Esophagus mucosa (tissue), 1 donor: Measurements from ENCODE around the gene STRADB. TPM values are rescaled to one million over a fixed set of nuclear protein-coding genes. Genes with fewer than 3 reads are reported as not detected.
A peak's percentile ranks its signal among the peaks of the same experiment; 100 is the strongest.
"Not testable (repeated sequence)": the region's sequence is repeated elsewhere in the genome, so short reads cannot be mapped to it uniquely, and the experiment has no call there.

Source experiments
- ATAC-seq: fragments of 200-7000 bp; cut with Tn5 transposase; one replicate; pipeline ENCODE4 v1.9.1; 2020
- total RNA-seq: library from RNA; stranded (reverse); gene quantifications from one replicate; pipeline ENCODE4 v1.2.4, GENCODE V29; 2023
- donor health status: DM: yes; HTN: yes; CAD: no.

STRADB gene
- 12.9 TPM for total RNA-seq

GRCh38 chr2:201451292-201452057 is at the start of gene STRADB, which contains the start of gene TRAK2:
Gene STRADB, plus strand, starts transcription at chr2:201451740. Its CDS starts 3,101 bp downstream, at chr2:201454841.
Gene TRAK2, minus strand, starts transcription at chr2:201451458. Its CDS starts 30,951 bp downstream, at chr2:201420507.
- peak; percentile 97 for ATAC-seq

- ATAC-seq = no peak
Observed at GRCh38 chr2:201401815-201402214, 49.7 kb upstream of the STRADB start.

DNA sequence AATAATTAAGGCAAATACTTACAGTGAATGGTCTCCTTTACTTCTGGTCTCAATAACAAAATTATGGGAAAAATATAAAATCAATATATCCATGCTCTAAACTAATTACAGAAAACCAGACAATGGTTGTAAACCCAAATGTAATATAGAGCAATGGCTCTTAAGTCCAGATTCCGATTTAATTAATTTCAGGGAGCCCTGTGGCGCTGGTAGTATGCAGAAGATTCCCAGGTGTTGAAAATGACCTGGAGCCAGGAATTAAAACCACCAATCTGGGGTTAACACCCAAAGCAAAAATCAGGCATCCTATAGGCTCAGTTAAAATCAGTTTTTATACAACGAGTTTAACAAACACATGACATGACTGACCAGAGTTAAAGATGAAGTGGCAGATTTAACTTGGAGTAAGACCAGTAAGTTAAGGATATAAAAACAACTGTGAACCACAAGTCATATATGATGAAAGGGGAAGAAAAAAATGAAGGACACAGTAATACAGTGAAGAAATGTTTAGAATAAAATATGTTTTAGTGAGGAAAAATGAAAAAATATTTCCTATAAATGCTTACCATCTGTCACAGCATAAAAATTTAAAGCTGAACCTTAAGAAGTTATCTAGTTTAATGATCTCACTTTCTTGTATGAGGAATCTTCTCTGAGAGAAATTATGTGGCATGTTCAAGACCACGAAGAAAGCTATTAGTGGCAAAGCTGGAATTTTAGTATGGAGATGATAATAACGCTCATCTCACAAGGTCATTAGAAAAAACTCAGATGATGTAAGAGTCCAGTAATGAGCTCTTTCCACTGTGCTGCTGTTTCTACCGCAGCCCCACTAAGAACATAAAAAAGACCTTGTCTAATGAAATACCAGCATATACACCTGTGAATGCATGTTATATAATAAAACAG is 48.6 kb upstream of the STRADB start:
- no peak for ATAC-seq

DNA sequence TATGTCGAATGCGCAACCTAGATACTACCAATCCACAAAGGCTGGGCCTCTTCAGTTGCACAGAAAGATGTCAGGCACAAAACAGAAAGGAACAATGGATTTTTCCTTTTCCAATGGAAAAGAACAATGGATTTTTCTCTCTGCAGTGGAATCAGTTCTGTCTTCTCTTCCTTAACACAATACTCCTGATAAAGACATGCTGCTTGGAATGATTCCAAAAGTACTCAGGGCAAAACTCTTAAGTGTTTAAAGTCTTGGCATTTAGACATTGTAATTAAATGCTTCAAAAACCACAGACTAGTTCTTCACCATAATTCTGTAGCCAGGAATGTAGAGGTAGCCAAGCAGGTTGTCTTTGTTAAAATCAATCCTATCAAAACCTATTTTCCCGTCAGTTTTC is 47.7 kb upstream of the STRADB start:
- peak; percentile 48 for ATAC-seq

DNA sequence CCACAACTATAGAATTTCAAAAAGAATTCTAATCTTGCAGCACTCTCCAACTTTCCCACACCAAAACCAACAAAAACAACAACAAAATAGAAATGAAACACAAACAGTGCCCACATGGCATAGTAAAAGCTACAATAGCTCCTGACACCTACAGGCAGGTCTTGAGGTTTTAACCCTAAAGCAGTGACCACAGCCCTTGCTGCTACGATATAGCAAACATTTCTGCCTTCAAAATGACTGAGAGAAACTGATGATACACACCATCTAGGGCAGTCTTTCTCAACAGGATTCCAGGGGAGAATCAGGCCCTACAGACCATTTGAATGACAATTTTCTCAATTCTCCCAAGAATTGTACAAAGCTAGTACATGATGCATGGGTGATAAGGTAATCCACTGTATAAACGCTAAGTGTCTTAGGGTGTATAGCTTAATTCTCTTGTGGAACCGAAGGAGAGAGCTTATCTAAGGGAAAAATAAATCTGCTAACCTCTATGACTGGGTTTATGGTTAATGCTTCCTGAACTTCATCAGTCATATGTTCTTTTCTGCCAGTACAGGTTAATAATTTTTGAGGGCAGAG is 46.8 kb upstream of the STRADB start:
- no peak for ATAC-seq

GRCh38 chr2:201406077-201406662 is 45.4 kb upstream of the STRADB start:
- no peak for ATAC-seq

DNA sequence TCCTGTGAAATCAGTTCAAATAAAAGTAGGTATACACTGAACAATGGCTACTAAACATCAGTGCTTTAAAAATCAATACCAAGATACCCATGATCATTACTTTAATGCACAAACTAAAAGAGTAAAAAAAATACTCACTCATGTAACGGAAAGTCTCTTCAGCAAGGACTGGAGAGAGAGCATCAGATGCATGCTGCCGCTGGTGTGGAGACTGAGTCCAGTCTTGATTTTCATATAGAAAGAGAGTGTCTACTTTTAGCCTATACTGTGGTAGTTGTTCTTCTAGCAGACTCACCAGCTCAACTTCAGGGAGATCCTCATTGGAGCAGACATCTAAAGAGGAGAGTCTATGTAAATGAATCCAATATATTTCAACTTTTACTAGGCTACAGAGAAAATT is 44.3 kb upstream of the STRADB start:
- ATAC-seq = no peak

DNA sequence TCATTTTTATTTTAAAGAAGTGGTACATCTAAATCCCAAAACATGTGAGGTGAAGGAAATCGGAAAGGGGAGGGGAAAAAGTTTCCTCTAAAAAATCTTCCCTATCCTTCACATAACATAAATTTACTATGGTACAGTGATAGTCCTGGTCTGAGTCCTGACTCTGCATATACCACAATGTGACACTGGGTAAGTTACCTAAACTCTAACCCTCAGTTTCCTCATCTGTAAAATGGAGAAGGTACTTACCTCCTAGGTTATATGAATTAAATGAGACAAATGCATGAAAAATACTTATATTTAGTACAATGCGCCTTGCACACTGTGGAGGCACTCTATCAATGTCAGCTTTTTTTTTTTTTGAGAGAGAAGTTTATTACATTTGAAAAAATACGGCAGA is 42.6 kb upstream of the STRADB start:
- no peak for ATAC-seq

DNA sequence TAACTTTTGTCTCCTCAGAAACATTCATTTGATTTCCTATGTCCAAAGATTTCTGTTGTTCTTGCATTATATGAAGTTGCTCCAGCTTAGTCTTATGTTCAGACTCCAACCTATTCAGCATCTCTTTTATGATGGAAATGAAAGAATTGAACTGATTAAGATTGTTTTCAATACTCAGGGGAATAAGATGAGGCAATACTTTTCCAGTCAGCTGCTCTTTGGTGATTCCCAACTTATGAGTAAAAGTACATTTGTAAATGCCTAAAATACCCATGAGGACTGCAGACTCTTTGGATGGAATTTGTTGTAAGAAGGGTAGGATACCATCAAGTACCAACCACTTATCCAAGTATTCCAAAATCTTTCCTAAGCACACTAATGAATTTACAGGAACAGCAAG is 40.1 kb upstream of the STRADB start:
- no peak for ATAC-seq

DNA sequence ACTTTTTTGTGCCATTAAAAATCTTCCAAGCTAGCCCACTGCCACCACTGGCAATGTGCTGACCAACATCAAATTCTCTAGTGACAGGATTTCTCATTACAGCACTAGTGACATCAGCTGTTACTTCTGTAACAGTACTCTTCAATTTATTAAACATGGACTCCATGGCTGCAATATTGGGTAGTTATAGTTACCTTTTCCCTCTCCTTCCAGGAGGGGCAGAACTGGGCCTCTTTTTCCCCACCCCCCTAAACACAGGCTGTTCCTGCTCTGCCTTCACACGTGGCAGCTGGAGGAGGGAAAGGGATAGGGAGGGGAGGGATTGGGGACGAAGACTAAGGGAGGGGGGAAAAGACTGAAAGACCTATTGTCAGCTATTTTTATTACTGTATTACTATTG is 38.4 kb upstream of the STRADB start:
- no peak for ATAC-seq

DNA sequence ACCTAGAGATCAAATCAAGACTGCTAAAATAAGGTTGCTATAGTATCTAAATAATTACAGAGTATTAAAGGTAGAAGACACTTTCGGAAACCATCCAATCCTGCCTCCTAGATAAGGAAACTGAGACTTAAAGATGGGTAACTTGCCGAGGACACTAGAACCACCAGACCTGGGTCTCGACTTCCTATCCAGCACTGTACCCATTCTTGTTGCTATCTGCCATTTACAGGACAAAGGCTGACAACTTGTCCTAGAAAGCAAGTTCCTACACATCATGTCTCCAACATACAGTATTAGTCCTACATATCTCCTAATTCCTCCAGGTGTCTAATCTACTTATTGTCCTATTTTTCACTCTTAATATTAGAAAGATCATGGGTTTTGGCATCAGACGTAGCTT is 38.0 kb upstream of the STRADB start:
- ATAC-seq = no peak

- peak; percentile 42 for ATAC-seq
Observed at GRCh38 chr2:201414099-201415023, 37.2 kb upstream of the STRADB start.

- ATAC-seq = no peak
Observed at GRCh38 chr2:201415149-201415548, 36.4 kb upstream of the STRADB start.

DNA sequence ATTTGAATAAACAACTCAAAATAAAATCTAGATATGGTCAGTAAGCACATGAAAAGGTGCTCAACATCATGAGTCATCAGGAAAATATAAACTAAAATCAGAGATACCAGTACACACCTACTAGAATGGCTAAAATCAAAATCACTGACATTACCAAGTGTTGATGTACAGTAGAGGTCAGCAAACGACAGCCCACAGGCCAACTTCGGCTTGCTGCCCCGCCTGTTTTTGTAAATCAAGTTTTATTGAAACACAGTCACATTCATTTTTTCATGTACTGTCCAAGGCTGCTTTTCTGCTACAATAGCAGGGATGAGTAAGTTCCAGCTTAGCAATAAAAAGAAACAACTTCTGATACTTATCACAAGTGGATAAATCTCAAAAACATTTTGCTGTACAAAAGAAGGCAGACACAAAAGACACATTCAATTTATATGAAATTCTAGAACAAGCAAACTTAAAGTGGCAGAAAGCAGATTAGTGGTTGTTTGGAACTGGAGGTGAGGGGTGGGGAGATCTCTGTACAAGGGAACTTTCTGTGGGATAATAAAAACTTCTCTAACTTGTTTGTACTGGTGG is 32.4 kb upstream of the STRADB start:
- ATAC-seq = peak; percentile 43

- ATAC-seq = peak; percentile 10
Observed at GRCh38 chr2:201419986-201420385, 31.6 kb upstream of the STRADB start.

- peak; percentile 85 for ATAC-seq
Observed at GRCh38 chr2:201420442-201421113, 31.0 kb upstream of the STRADB start.

GRCh38 chr2:201425952-201426351 is 25.6 kb upstream of the STRADB start:
- ATAC-seq = no peak

GRCh38 chr2:201428366-201428765 is 23.2 kb upstream of the STRADB start:
- not testable (repeated sequence) for ATAC-seq

DNA sequence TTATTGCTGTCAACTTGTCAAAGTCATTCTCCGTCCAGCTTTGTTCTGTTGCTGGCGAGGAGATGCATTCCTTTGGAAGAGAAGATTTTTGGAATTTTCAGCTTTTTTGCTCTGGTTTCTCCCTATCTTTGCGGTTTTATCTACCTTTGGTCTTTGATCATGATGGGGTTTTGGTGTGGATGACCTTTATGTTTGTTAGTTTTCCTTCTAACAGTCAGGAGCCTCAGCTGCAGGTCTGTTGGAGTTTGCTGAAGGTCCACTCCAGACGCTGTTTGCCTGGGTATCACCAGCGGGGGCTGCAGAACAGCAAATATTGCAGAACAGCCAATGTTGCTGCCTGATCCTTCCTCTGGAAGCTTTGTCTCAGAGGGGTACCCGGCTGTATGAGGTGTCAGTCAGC is 21.7 kb upstream of the STRADB start:
- ATAC-seq = not testable (repeated sequence)

GRCh38 chr2:201430322-201430721 is 21.2 kb upstream of the STRADB start:
- not testable (repeated sequence) for ATAC-seq

DNA sequence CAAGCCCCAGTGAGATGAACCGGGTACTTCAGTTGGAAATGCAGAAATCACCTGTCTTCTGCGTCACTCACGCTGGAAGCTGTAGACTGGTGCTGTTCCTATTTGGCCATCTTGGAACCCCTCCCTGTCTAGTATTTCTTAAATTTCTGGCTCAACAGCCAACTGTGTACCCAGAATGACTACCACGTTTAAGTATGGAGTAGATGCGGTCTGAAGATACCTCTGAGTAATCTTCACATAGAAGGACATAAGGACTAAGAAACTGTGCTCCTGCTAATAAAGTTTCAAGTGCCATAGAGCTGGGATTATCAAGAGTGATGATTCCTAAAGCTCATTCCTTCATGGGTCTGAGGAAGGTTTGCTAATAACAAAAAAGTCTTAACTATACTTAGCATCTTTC is 20.7 kb upstream of the STRADB start:
- ATAC-seq = no peak
